ENCODE data around the gene MMS22L.

Gene MMS22L

GRCh38 chr6:97282726-97283617, at the start of gene MMS22L:
Gene MMS22L (minus strand): TSS chr6:97283216. CDS start chr6:97282477, 739 bp downstream.
- DNase-seq = peak; percentile 98

GRCh38 chr6:97322811-97323210, 39.8 kb upstream of the MMS22L start:
- DNase-seq = no peak

- no peak for DNase-seq
Measured at GRCh38 chr6:97322226-97322625, 39.2 kb upstream of the MMS22L start.

- no peak for DNase-seq
Measured at GRCh38 chr6:97316978-97317377, 34.0 kb upstream of the MMS22L start.

- DNase-seq = no peak
Measured at GRCh38 chr6:97312241-97312640, 29.2 kb upstream of the MMS22L start.

GRCh38 chr6:97306544-97307320, 23.7 kb upstream of the MMS22L start:
- DNase-seq = no peak

- no peak for DNase-seq
Measured at GRCh38 chr6:97305414-97306066, 22.5 kb upstream of the MMS22L start.

GRCh38 chr6:97304701-97305100, 21.7 kb upstream of the MMS22L start:
- no peak for DNase-seq

- no peak for DNase-seq
Measured at GRCh38 chr6:97294451-97294850, 11.4 kb upstream of the MMS22L start.

- no peak for DNase-seq
Measured at GRCh38 chr6:97293198-97293696, 10.2 kb upstream of the MMS22L start.

- DNase-seq = no peak
Measured at GRCh38 chr6:97292671-97293070, 9.7 kb upstream of the MMS22L start.

- no peak for DNase-seq
Measured at GRCh38 chr6:97291896-97292295, 8.9 kb upstream of the MMS22L start.

- no peak for DNase-seq
Measured at GRCh38 chr6:97289332-97289731, 6.3 kb upstream of the MMS22L start.

- no peak for DNase-seq
Measured at GRCh38 chr6:97288188-97288587, 5.2 kb upstream of the MMS22L start.

- DNase-seq = no peak
Measured at GRCh38 chr6:97282238-97282725, 734 bp downstream of the MMS22L start.

- no peak for DNase-seq
Measured at GRCh38 chr6:97280766-97281165, 2.2 kb downstream of the MMS22L start.

- DNase-seq = no peak
Measured at GRCh38 chr6:97275804-97276203, 7.2 kb downstream of the MMS22L start.

- no peak for DNase-seq
Measured at GRCh38 chr6:97269821-97270220, 13.2 kb downstream of the MMS22L start.

GRCh38 chr6:97262676-97263075, 20.3 kb downstream of the MMS22L start:
- DNase-seq = no peak

GRCh38 chr6:97246842-97247241, 36.2 kb downstream of the MMS22L start:
- no peak for DNase-seq

- no peak for DNase-seq
Measured at GRCh38 chr6:97240222-97240621, 42.8 kb downstream of the MMS22L start.

- no peak for DNase-seq
Measured at GRCh38 chr6:97231911-97232310, 51.1 kb downstream of the MMS22L start.

GRCh38 chr6:97222903-97223302, 60.1 kb downstream of the MMS22L start:
- no peak for DNase-seq
